Small intestine (tissue), 7 donors: ENCODE results near the gene GPX5. TPM values are rescaled to one million over a fixed set of nuclear protein-coding genes. Genes with fewer than 3 reads are reported as not detected.
"Not testable (repeated sequence)": the region's sequence is repeated elsewhere in the genome, so short reads cannot be mapped to it uniquely, and the experiment has no call there.

Experiments
- DNase-seq, 2 donors: peaks; one replicate each; pipeline versions ENCODE4 v3.0.0 to v3.0.0-alpha.2; 2013
- FAIRE-seq: peaks from 2 replicates; lab custom pipeline; 2012; peaks lifted over from hg19 to GRCh38; lab: Jason Lieb, UNC
- H3K27ac ChIP-seq, 3 donors: one replicate each; pipeline ENCODE4 v1.5.1; 2013; ENCODE audit warnings: low read length in 2 of 3, mild to moderate bottlenecking in 2 of 3, control low read depth in 1 of 3, inconsistent platforms in 1 of 3, low read depth in 1 of 3, moderate library complexity in 1 of 3
- H3K27me3 ChIP-seq, 3 donors: one replicate each; pipeline ENCODE4 v1.6.1; 2013; ENCODE audit warnings: low read length in 3 of 3, inconsistent platforms in 1 of 3; ENCODE audit not compliant: control insufficient read depth in 3 of 3, insufficient read depth in 3 of 3
- H3K36me3 ChIP-seq, 3 donors: one replicate each; pipeline ENCODE4 v1.6.1; 2013; ENCODE audit warnings: low read length in 3 of 3, inconsistent platforms in 1 of 3, low read depth in 1 of 3, mild to moderate bottlenecking in 1 of 3, moderate library complexity in 1 of 3; ENCODE audit not compliant: control insufficient read depth in 3 of 3, insufficient read depth in 2 of 3
- H3K4me1 ChIP-seq, 3 donors: one replicate each; pipeline ENCODE4 v1.6.1; 2013; ENCODE audit warnings: low read length in 2 of 3, inconsistent platforms in 1 of 3, low read depth in 1 of 3, mild to moderate bottlenecking in 1 of 3, moderate library complexity in 1 of 3; ENCODE audit not compliant: control insufficient read depth in 3 of 3, insufficient read depth in 2 of 3
- H3K4me3 ChIP-seq, 3 donors: one replicate each; pipeline ENCODE4 v1.5.1; 2013; ENCODE audit warnings: low read length in 3 of 3, control low read depth in 1 of 3, inconsistent platforms in 1 of 3, low read depth in 1 of 3, mild to moderate bottlenecking in 1 of 3, moderate library complexity in 1 of 3
- H3K9me3 ChIP-seq, 2 donors: one replicate each; pipeline ENCODE4 v1.6.1; 2013; ENCODE audit warnings: low read depth in 1 of 2, low read length in 1 of 2; ENCODE audit not compliant: control insufficient read depth in 2 of 2, insufficient read depth in 1 of 2
- WGBS, 3 donors: extraction: QIAGEN DNeasy Blood & Tissue Kit; methylation state at CpG; one replicate each; pipeline ENCODE4 v1.1.7; 2013; 5-methylcytosine and 5-hydroxymethylcytosine counted together
- polyA plus RNA-seq, 4 donors: library from polyadenylated mRNA; stranded (reverse) in 3 of 4; unstranded in 1 of 4; fragments of 200-250 nt in 3 of 4; fragments of 120-200 nt in 1 of 4; gene quantifications; one replicate each; pipeline versions ENCODE4 v1.2.1 to v1.2.3, GENCODE V29; 2013
- donor health status: healthy with polysubstance abuse.
- donor health status: control.
- donor health status: control.
- donor health status: Bipolar disorder and iron deficiency.
- donor health status: healthy.

The GPX5 gene
- polyA plus RNA-seq, 4 donors = not detected

GRCh38 chr6:28542440-28543296 is 17.0 kb downstream of the GPX5 start:
- 2 to 12% (median 9%) methylated on average over 30 of the region's 30 CpGs for WGBS, 3 donors
- Histone ChIP-seq H3K4me3 (peak overlapping the region in 1 of 3 donors; percentile 43), H3K27ac (no peak overlapping the region), H3K9me3 (no peaks in the 10 kb centered on the region), H3K4me1 (peaks cover 0 to 5% (median 0%) of the 10 kb centered on the region in 3 donors), H3K36me3 (no peaks in the 10 kb centered on the region), H3K27me3 (peaks cover 0 to 13% (median 7%) of the 10 kb centered on the region in 3 donors)
- FAIRE-seq = no peak
- DNase-seq = peak; percentile 8 to 83

- no peaks in the 10 kb centered on the region for H3K36me3 ChIP-seq
- DNase-seq = peak in 1 of 2 donors; percentile 55
- H3K9me3 ChIP-seq = no peaks in the 10 kb centered on the region
- 12 to 32% (median 29%) methylated on average over 31 of the region's 31 CpGs for WGBS, 3 donors
- peak overlapping the region in 1 of 3 donors; percentile 2 for H3K27ac ChIP-seq
- H3K4me1 ChIP-seq = peaks cover 0 to 5% (median 0%) of the 10 kb centered on the region in 3 donors
- H3K4me3 ChIP-seq = peak overlapping the region in 1 of 3 donors; percentile 22
- no peak for FAIRE-seq
- H3K27me3 ChIP-seq = peaks cover 0 to 9% (median 3%) of the 10 kb centered on the region in 3 donors
Observed at GRCh38 chr6:28543651-28544610, 18.2 kb downstream of the GPX5 start.

- DNase-seq (no peak), FAIRE-seq (no peak)
- Histone ChIP-seq H3K36me3 (no peaks in the 10 kb centered on the region), H3K4me3 (no peak overlapping the region), H3K4me1 (peaks cover 0 to 5% (median 0%) of the 10 kb centered on the region in 3 donors), H3K27ac (no peak overlapping the region), H3K27me3 (peaks cover 0 to 9% (median 4%) of the 10 kb centered on the region in 3 donors), H3K9me3 (no peaks in the 10 kb centered on the region)
Observed at GRCh38 chr6:28545955-28546354, 20.3 kb downstream of the GPX5 start.

- H3K27me3 ChIP-seq, H3K36me3 ChIP-seq, H3K27ac ChIP-seq, H3K4me1 ChIP-seq, H3K4me3 ChIP-seq, DNase-seq, H3K9me3 ChIP-seq, FAIRE-seq: not testable (repeated sequence)
- WGBS, 3 donors = 53 to 69% (median 57%) methylated on average over 3 of the region's 3 CpGs
Observed at GRCh38 chr6:28547003-28547402, 21.3 kb downstream of the GPX5 start.

- 44 to 62% (median 46%) methylated on average over 4 of the region's 4 CpGs for WGBS, 3 donors
- FAIRE-seq = no peak
- H3K4me3 ChIP-seq = no peak overlapping the region
- no peak for DNase-seq
- no peaks in the 10 kb centered on the region for H3K36me3 ChIP-seq
- H3K4me1 ChIP-seq = no peaks in the 10 kb centered on the region
- no peak overlapping the region for H3K27ac ChIP-seq
- H3K9me3 ChIP-seq = no peaks in the 10 kb centered on the region
- H3K27me3 ChIP-seq = peaks cover 0 to 11% (median 7%) of the 10 kb centered on the region in 3 donors
Observed at GRCh38 chr6:28551891-28552666, 26.4 kb downstream of the GPX5 start.

- Histone ChIP-seq H3K27me3 (peaks cover 0 to 11% (median 7%) of the 10 kb centered on the region in 3 donors), H3K4me1 (no peaks in the 10 kb centered on the region)
- FAIRE-seq = no peak
Observed at GRCh38 chr6:28553384-28553985, 27.8 kb downstream of the GPX5 start.

GRCh38 chr6:28553986-28554881 is 28.6 kb downstream of the GPX5 start:
- Histone ChIP-seq H3K4me3 (peak overlapping the region in 1 of 3 donors; percentile 2), H3K27me3 (peaks cover 0 to 11% (median 11%) of the 10 kb centered on the region in 3 donors), H3K27ac (no peak overlapping the region), H3K36me3 (no peaks in the 10 kb centered on the region), H3K9me3 (no peaks in the 10 kb centered on the region), H3K4me1 (no peaks in the 10 kb centered on the region)
- WGBS, 3 donors = 22 to 25% (median 23%) methylated on average over 25 of the region's 25 CpGs
- no peak for FAIRE-seq
- peak in 1 of 2 donors; percentile 40 for DNase-seq

More at GRCh38 chr6:28553384-28553985, 27.8 kb downstream of the GPX5 start:
- 31 to 37% (median 31%) methylated on average over 8 of the region's 8 CpGs for WGBS, 3 donors
- Histone ChIP-seq H3K27ac (no peak overlapping the region), H3K4me3 (peak overlapping the region in 1 of 3 donors; percentile 2), H3K9me3 (no peaks in the 10 kb centered on the region), H3K36me3 (no peaks in the 10 kb centered on the region)
- no peak for DNase-seq
